Activated gamma-delta T cell (primary cell): Measurements from ENCODE around the gene ZNF583.

Experiments
- DNase-seq: peaks from one replicate; lab custom pipeline; 2025; lab: John Stamatoyannopoulos, UW

Gene ZNF583

DNA sequence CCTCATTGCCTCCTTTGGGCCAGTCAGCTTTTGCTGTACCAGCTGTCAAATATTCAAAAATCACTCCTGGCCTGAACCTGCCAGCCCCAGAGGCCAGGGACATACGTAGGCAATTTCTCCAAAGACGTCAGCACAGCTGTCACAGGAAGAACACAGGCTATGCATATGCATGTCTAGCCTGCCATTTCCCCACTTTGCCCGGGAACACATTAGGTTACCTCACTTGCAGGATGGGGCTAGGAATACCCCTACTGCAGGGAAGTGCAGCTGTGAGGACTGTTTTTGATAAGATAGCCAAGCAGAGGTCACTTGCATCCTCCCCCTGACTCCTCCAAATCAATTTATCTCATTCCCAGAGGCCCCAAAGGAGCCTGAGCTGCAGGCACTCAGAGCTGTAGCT, 70.2 kb downstream of the ZNF583 start:
- DNase-seq, result no peak

DNA sequence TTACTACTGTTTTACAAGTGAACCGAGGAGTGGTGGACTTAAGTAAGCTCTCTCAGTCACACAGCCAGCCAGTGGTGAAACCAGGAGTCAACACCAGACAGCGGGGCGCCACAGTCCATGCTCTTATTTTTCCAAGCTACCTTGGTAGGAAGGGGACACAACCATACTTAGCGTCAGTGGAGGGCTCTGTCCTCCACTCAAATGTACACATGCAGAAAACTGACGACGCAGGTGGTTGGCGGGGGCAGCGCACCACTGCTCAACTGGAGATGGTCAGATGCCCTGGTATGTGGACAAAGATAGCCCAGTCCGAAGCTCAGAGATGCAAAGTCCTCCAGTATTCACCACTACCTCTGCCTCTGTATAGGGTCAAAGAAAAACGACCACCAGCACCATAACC, 72.0 kb downstream of the ZNF583 start:
- no peak for DNase-seq
